RCC 7860 (cell line): ENCODE data around the gene C5orf47.

Source experiments
- DNase-seq: peaks from one replicate; pipeline ENCODE4 v3.0.0-alpha.2; 2015; ENCODE audit warnings: low spot score
- FAIRE-seq: peaks from 2 replicates; lab custom pipeline; 2012; peaks lifted over from hg19 to GRCh38; lab: Jason Lieb, UNC

Gene C5orf47, protein sequence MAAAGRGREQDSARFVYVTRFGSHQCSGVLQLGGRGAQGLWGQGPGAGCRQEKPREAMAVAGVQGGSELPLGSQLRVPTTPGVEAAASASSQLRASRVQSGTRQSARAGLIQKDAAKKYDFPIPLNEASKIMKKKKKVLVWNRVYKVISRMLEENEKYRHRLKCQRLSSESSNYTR

DNA sequence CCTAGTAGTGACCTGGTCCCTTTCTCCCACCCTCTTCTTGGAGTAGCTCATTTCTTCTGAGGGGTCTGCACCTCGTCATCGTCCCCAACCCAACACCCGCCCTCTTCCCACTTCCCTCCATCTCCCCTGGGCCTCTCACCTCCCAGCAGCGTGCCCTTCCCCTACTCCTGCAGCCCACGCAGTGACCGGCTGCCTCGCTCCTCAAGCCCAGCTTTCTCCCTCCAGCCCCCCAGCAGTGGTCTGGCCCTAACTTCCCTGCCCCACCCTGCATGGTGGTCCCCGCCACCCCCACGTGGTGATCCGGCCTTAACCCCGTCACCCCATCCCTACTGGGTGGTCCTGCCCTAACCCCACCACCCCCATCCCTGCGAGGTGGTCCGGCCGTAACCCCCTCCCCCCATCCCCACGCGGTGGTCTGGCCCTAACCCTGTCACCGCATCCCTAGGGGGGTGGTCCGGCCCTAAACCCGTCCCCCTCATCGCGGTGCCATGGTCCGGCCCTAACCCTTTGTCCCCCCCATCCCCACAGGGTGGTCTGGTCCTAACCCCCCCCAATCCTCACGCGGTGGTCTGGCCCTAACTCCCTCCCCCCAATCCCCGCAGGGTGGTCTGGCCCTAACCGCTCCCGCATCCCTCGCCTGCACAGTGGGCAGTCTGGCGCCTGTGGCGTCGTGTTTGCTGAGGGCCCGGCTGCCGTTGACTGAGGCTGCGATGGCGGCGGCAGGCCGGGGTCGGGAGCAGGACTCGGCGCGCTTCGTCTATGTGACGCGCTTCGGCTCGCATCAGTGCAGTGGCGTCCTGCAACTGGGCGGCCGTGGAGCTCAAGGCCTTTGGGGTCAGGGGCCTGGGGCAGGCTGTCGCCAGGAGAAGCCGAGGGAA is at the start of gene C5orf47:
Gene C5orf47, plus strand, starts transcription at position 617 of the 878 bp plus-strand sequence. Its CDS starts 94 bp downstream, at position 711.
- FAIRE-seq, result no peak
- no peak for DNase-seq

- FAIRE-seq, result no peak
- no peak for DNase-seq
These were observed 48.7 kb upstream of the C5orf47 start for GRCh38 chr5:173940269-173940668.

GRCh38 chr5:173941102-173941501 is 47.9 kb upstream of the C5orf47 start:
- DNase-seq (no peak), FAIRE-seq (no peak)

DNA sequence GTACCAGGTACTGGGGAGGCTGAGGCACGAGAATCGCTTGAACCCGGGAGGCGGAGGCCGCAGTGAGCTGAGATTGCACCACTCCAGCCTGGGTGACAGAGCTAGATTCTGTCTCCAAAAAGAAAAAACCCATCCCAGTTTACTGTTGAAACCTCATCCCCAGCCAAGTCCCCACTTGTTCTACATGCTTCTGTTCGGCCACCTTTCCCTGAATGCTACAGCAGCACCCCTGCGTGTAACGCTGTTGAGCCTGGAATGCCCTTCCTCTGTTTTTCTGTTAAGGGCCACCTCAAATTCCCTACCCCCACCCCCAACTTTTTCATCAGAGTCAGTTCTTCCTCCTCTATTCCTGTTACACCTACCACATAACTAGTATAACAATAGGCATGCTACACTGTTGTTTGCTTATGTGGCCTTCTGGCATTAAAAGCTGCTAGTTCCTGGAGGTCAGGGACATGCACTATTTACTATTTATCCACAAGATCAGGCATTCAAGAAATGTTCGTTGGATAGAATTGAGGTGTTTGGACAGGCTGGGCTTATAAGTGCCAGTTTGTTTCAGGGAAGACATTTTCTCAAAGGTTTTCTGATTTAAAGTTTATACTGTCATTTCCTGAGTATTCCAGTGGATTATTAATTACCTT is 47.1 kb upstream of the C5orf47 start:
- DNase-seq (no peak), FAIRE-seq (no peak)

DNA sequence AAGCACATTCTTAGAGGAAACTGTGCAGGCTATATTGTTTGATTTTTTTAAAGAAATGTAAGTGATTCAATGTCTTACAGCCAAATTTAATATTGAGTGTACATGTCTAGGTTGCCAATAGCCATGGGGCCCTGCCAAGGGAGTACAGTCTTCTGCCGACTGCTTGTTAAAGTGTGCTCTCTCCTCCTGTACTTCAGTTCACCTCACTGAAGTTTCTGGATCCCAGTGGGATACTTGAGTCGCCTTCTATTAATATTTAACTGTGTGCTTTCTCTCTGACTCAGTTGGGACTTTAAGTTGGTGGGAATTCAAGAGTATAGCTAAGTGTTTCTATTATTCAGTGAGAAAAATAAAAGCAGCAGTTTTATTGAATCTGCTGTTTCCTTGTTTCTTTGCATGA is 44.5 kb upstream of the C5orf47 start:
- peak; percentile 89 for FAIRE-seq
- peak; percentile 63 for DNase-seq

DNA sequence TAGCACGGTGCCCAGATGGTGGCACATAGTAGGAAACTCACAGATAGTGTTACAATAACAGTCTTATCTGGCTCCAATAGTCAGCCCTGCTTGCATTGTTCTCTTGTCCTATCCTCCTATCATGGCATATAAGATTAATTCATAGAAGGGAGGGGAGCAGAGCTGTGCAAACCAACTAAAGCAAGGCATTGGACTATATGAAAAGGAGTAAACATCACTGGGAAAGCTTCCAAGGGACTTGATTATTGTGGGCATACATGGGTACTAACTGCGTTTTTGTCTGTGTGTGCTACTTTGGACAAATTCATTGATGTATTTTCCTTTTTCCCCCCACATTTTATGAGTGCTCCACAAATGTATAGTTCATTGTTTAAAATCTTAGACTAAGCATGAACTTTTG is 43.8 kb upstream of the C5orf47 start:
- DNase-seq (no peak), FAIRE-seq (no peak)

DNA sequence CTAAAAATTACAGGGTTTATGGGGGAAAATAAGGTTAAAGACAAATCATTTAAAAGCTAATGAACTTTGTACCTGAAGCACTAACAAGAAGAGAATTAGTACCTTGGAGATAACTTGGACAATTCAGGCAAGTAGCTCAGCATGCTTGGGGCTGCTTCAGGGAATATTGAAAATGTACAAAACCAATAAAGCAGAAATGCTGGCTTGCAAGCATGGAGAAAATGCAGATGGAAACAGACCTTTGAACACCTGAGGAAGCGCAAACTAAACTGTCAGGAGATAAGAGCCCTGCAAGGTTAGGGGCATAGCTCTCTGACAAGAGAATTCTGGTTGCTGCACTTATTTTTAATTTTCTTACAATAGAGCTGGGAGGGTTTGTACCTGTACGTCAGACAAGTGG is 42.6 kb upstream of the C5orf47 start:
- DNase-seq (no peak), FAIRE-seq (no peak)

DNA sequence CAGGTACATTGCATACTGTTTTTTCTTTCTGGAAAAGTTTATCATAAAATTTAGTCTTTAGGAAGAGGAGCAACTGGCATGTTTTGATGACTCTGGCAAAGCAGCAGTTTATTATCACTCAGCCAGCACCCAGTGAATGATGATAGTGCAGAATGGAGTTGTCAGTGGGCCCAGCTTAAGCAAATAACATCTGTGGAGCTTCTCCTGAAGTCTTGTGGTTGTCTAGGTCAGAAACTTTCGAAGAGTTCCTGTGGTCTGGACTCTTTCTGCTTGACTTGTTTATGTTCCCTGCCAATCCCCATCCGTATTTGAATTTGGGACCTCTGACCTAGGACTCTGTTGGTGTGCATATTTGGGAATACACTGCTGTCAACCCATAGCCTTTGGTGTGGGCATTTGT is 38.1 kb upstream of the C5orf47 start:
- DNase-seq (no peak), FAIRE-seq (peak; percentile 42)

DNA sequence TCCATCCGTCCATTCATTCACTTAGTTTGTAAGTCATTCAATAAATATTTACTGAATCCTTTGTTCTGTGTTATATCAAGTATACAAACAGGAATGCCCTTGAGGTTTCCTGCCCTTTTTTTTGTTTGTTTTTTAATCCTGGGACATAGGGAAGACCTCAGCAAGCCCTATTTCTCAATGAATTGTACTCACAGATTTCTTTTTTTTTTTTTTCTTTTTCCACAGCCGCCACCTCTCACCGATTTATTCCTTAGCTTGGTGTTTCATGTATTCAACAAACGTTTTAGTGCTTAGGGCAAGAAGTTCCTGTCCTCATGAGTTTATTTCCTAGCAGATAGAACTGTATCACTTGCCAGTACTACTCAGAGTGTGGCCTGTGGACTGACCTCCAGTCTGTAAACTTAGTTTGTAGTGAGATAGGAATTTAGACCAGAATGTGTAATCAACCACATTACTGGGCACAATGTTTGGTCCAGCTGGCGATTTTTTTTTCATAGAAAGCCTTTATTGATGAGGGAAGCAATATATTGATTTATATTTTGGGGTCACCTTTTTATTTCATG is 35.4 kb upstream of the C5orf47 start:
- DNase-seq (peak; percentile 45), FAIRE-seq (peak; percentile 78)

GRCh38 chr5:173954671-173955521 is 34.1 kb upstream of the C5orf47 start:
- FAIRE-seq (peak; percentile 84), DNase-seq (peak; percentile 48)

DNA sequence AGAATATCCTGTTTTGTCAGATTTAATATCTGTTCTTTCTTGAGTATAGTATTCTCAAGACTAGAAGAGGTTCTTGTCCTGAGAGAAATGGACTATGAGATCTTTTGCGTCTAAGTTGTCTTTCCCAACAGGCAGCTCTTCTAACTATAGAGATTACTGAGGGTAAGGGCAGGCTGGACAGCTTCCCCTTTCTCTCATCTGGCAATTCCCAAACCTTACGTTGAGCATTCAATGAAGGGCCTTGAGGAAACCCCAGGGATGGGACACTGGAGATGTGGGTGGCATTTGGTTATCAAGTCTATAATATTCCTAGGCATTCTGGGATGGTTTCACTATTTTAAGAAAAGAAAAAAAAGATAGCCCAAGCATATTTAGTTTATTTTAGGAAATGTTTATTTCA is 28.0 kb upstream of the C5orf47 start:
- DNase-seq, result no peak
- no peak for FAIRE-seq

GRCh38 chr5:173961418-173961817 is 27.6 kb upstream of the C5orf47 start:
- FAIRE-seq (no peak), DNase-seq (no peak)

GRCh38 chr5:173962436-173962972 is 26.5 kb upstream of the C5orf47 start:
- DNase-seq (no peak), FAIRE-seq (no peak)

DNA sequence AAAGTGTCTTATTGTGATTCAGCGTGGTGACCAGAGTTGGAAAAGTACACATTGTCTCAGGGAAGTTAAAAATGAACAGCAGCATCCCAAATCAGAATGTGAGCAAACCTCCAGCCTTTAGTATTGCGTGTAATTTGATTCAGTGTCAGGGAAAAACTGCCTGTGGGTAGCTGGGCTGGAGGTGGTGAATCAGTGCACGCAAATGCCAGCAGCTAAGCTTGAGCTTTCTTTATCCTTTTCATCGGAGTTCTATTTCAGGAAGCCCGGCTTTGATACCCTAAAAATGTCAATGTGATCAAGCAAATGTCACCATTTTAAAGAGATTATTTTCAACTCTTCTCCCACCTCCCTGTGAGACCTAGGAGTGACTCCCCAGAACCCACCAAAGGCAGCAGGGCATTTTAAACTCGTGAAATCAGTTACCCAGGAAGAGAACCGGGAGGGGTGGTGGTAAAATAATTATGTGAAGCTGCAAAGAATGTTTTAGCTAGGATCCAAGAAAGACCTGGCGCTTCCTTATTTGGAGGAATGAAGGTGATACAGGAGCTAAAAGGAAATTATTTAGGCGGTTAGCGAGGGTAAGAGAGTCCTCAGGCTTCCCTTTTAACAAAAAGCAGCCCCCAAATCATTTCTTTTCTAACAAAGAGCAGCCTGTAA is 25.7 kb upstream of the C5orf47 start:
- DNase-seq (peak; percentile 13), FAIRE-seq (peak; percentile 7)

DNA sequence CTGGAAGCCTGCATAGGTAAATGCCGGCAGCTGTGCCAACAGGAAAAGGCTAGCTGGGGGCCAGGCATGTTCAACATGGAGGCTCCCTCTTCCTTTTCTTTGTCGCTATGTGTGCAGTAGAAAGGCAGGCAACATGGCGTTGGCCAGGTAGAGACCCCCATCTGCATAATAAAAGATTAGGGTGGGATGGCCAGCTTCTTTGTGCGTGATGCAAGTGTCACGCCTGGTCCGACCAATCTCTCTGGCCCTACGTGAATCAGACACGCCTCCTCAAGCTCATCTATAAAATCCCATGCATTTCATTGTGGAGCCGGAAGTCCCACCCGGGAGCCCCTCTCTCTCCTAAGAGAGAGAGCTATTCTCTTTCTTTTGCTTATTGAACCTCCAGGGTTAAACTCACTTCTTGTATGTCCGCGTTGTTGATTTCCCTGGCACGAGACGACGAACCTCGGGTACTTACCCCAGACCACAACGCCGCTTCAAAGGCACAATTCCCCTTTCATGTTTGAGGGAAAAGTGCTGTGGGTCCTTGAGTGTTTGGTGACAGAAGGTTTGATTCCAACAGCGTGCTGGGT is 25.0 kb upstream of the C5orf47 start:
- no peak for FAIRE-seq

DNA sequence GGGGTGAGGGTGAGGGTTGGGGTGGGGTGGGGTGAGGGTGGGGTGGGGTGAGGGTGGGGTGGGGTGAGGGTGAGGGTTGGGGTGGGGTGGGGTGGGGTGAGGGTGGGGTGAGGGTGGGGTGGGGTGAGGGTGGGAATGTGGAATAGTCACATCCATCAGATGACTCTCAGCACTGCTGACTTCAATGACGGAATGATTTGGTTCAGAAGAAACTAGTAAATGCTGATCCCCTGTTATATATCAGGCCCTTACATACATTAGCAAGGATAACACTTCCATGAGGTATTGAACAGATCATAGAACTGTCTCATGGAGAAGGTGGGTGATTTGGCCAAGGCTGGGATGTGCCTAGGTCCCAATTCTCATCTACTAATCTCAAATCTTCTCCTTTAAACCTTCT is 24.5 kb upstream of the C5orf47 start:
- FAIRE-seq, result no peak
- no peak for DNase-seq

More for the DNA sequence above, 25.0 kb upstream of the C5orf47 start:
- no peak for DNase-seq

- FAIRE-seq, result no peak
- no peak for DNase-seq
These were observed 21.7 kb upstream of the C5orf47 start for GRCh38 chr5:173967241-173967640.

GRCh38 chr5:173968154-173968797 is 20.7 kb upstream of the C5orf47 start:
- DNase-seq, result no peak
- no peak for FAIRE-seq
